Measurements from ENCODE around the gene RAB43. TPM values are rescaled to one million over a fixed set of nuclear protein-coding genes. Genes with fewer than 3 reads are reported as not detected.

Gene RAB43
- polyA plus RNA-seq, 1 of the 3 experiments (the other 2 are of a cell fraction), result 9.5 TPM

- TF ChIP-seq GABPA (IDR thresholded peaks at IDR 0.05; ENCODE audit: low read depth), result peak; percentile 96
- no peak for TF ChIP-seq FOXJ3 (CRISPR knock-in tag; IDR thresholded peaks at IDR 0.05)
- peak; percentile 51; the same call in 1 of the 2 replicates for TF ChIP-seq ZBTB33 (IDR thresholded peaks at IDR 0.05; ENCODE audit: borderline replicate concordance, low read depth)
- TF ChIP-seq NRF1 (IDR thresholded peaks at IDR 0.05; ENCODE audit: low read depth, low read length), result no peak
- peak; percentile 19; the same call in 1 of the 2 replicates for TF ChIP-seq NFIC (IDR thresholded peaks at IDR 0.05; ENCODE audit: borderline replicate concordance)
- peak; percentile 44 for TF ChIP-seq SMC3 (IDR thresholded peaks at IDR 0.05; ENCODE audit: low read depth, low read length)
- no peak for TF ChIP-seq USF1 (IDR thresholded peaks at IDR 0.05; ENCODE audit: borderline replicate concordance, low read depth)
- no peak for TF ChIP-seq IRF3 (IDR thresholded peaks at IDR 0.05; ENCODE audit: low read depth, low read length)
- TF ChIP-seq RCOR1 (IDR thresholded peaks at IDR 0.05; ENCODE audit: low read length), result no peak
- no peak for TF ChIP-seq EZH2phosphoT487 (IDR thresholded peaks at IDR 0.05; ENCODE audit: borderline replicate concordance, low read depth)
- TF ChIP-seq TEAD4 (IDR thresholded peaks at IDR 0.05; ENCODE audit: borderline replicate concordance, insufficient read depth), result no peak
- TF ChIP-seq GATA2 (CRISPR knock-in tag; IDR thresholded peaks at IDR 0.05), result peak; percentile 31; the same call in 1 of the 2 replicates
- peak; percentile 89 for TF ChIP-seq POLR2AphosphoS5 (IDR thresholded peaks at IDR 0.05; ENCODE audit: low read depth, low read length)
- TF ChIP-seq RXRA (IDR thresholded peaks at IDR 0.05; ENCODE audit: borderline replicate concordance, low read depth), result no peak
- TF ChIP-seq SIN3A (IDR thresholded peaks at IDR 0.05; ENCODE audit: borderline replicate concordance, low read depth, low read length), result peak; percentile 81; the same call in 1 of the 2 replicates
- TF ChIP-seq YY1 (IDR thresholded peaks at IDR 0.05; ENCODE audit: low read depth), result peak; percentile 58; the same call in 1 of the 2 replicates
- TF ChIP-seq EP300 (IDR thresholded peaks at IDR 0.05; ENCODE audit: borderline replicate concordance in 1 of 2, low read depth in 1 of 2, low read length in 1 of 2), result 0 out of 4 replicates have a peak, but pooled peaks of 1 of the 2 experiments have one; percentile 14
Observed at GRCh38 chr3:129160891-129161859, 39.6 kb upstream of the RAB43 start, which contains the start of gene ISY1 (continued).
